ENCODE data around the gene FBXO24.
A peak's percentile ranks its signal among the peaks of the same experiment; 100 is the strongest.
"Not testable (repeated sequence)": the region's sequence is repeated elsewhere in the genome, so short reads cannot be mapped to it uniquely, and the experiment has no call there.

Gene FBXO24, protein sequence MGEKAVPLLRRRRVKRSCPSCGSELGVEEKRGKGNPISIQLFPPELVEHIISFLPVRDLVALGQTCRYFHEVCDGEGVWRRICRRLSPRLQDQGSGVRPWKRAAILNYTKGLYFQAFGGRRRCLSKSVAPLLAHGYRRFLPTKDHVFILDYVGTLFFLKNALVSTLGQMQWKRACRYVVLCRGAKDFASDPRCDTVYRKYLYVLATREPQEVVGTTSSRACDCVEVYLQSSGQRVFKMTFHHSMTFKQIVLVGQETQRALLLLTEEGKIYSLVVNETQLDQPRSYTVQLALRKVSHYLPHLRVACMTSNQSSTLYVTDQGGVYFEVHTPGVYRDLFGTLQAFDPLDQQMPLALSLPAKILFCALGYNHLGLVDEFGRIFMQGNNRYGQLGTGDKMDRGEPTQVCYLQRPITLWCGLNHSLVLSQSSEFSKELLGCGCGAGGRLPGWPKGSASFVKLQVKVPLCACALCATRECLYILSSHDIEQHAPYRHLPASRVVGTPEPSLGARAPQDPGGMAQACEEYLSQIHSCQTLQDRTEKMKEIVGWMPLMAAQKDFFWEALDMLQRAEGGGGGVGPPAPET

DNA sequence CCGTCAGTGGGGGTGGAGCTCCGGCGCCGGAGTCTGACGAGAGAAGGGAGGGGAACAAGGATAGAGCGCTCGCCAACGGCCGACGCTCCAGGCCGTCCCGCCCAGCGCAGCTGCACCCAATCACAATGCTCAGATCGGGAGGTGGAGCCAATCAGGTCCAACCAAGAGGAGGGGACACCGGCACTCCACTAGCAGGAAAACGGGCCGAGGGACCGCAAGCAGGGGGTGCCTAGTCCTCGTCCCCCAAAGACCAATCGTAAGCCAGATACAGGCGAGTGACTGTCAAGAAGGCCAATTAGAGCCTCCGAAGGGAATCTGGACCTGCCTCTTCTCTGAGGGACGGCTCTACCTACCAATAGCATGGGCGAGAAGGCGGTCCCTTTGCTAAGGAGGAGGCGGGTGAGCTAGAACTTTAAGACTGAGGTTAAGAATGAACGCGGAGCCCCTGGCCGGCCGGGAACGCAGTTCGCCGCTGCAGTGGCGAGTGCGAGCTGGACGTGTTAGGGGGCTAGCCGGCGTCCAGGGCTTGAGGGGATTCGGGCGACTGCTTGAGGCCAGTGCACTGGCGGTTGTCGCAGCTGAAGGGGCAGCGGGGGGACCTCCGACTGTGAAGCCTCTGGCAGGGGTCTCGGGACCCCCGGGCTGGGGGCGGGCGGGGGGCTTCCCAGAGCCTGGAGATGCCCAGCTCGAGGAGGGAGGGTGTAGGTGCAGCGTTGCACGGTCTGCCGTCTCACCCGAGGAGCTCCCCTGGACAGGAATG lies at the start of gene FBXO24:
TSS of gene FBXO24 (plus strand) at position 63 of the 760 bp plus-strand sequence. CDS start at position 361, 298 bp downstream.
- peak; percentile 99 for DNase-seq (ENCODE audit: low read depth)
- TF ChIP-seq, protein P1, sequence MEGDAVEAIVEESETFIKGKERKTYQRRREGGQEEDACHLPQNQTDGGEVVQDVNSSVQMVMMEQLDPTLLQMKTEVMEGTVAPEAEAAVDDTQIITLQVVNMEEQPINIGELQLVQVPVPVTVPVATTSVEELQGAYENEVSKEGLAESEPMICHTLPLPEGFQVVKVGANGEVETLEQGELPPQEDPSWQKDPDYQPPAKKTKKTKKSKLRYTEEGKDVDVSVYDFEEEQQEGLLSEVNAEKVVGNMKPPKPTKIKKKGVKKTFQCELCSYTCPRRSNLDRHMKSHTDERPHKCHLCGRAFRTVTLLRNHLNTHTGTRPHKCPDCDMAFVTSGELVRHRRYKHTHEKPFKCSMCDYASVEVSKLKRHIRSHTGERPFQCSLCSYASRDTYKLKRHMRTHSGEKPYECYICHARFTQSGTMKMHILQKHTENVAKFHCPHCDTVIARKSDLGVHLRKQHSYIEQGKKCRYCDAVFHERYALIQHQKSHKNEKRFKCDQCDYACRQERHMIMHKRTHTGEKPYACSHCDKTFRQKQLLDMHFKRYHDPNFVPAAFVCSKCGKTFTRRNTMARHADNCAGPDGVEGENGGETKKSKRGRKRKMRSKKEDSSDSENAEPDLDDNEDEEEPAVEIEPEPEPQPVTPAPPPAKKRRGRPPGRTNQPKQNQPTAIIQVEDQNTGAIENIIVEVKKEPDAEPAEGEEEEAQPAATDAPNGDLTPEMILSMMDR (IDR thresholded peaks at IDR 0.05; ENCODE audit: low read depth, low read length, missing control alignments) = no peak
- peak within 1 kb of the TSS; percentile 89 for H3K4me3 ChIP-seq (ENCODE audit: low read depth, low read length)

DNA sequence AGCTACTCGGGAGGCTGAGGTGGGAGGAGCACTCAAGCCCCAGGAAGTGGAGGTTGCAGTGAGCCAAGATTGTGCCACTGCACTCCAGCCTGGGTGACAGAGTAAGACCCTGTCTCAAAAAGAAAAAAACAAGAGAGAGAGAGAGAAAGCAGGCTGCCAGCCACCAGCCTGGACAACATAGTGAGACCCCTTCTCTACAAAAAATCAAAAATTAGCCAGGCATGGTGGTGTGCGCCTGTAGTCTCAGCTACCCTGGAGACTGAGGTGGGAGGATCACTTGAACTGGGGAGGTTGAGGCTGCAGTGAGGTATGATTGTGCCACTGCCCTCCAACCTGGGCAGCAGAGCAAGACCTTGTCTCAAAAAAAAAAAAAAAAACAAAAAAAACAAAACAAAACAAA lies 49.4 kb upstream of the FBXO24 start:
- H3K4me3 ChIP-seq (ENCODE audit: low read depth, low read length); DNase-seq (ENCODE audit: low read depth): not testable (repeated sequence)

DNA sequence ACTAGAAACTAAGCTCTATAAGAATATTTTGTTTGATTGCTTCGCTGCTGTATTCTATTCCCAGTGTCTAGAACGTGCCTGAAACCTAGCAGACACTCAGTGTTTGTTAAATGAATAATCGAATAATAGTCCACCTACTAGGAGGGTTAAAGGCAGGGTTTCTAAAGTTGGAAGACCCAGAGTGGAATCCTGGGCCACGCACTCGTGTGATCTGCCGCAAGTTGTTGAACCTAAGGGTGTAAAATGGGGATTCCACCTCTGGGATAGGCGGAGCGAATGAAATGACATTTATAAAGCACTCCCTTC lies 47.8 kb upstream of the FBXO24 start:
- no peak for DNase-seq (ENCODE audit: low read depth)
- peak overlapping the region; percentile 54 for H3K4me3 ChIP-seq (ENCODE audit: low read depth, low read length)

DNA sequence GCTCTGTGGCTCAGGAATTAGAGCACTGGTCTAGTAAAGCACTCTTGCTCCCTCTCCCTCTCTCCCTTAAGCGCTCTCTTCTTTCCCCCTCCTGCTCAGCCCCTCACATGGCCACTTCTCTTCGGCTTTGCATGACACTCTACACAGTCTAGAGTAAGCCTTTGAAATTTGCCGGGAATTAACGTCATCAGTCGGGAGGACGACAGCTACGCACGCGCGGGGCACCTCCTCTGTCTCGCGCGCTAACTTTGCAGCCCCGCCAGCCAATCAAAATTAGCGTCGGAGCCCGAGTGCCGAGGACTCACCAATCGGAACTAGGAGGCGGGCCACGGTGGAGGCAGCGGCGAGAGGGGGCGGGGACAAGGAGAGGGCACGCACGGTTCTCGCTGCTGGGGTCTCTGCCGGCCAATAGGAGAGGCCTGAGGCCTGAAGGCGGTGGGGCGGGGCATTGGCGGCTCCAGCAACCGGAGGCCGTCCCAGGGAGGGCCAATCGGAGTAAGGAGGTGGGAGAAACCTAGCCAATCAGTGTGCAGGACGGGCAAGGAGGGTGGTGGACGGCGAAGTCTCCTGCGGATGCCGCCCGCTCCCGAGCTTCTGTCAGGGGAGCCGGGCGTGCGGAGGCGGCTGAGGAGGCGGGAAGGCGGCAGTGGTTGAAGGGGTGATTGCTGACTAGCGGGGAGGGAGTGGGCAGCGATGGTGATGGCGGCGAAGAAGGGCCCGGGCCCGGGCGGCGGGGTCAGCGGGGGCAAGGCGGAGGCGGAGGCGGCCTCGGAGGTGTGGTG lies 47.3 kb upstream of the FBXO24 start, which contains the start of gene AGFG2:
TSS of gene AGFG2 (plus strand) at position 550 of the 782 bp plus-strand sequence. CDS start at position 694, 144 bp downstream.
- DNase-seq (ENCODE audit: low read depth) = peak; percentile 97
- H3K4me3 ChIP-seq (ENCODE audit: low read depth, low read length) = peak within 1 kb of the TSS; percentile 81
- TF ChIP-seq, protein P1 (IDR thresholded peaks at IDR 0.05; ENCODE audit: low read depth, low read length, missing control alignments) = no peak

More for the DNA sequence above, 47.8 kb upstream of the FBXO24 start:
- TF ChIP-seq, protein P1 (IDR thresholded peaks at IDR 0.05; ENCODE audit: low read depth, low read length, missing control alignments) = no peak

DNA sequence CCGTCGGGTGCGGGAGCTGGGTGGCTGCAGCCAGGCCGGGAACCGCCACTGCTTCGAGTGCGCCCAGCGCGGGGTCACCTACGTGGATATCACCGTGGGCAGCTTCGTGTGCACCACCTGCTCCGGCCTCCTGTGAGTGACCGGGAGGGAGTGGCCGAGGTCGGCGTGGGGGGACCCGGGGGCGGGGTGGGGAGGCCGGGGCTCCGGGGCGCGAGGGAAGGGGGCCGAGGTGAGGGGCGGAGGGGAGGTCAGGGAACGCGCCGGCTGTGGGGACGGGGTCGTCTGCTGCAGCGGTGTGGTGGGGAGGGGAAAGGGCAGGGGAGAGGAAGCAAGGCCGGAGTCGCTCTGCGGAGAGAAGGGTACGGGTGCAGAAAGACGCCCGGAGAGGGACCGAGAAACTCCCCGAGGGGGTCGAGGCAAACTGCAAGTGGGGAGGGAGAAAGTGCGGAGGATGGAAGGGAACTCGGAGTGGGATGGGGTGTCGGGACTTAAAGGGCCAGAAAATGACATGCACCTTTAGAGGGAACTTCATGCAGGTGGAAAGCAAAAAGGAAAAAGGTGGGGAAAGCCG lies 46.6 kb upstream of the FBXO24 start:
- DNase-seq (ENCODE audit: low read depth) = no peak
- H3K4me3 ChIP-seq (ENCODE audit: low read depth, low read length) = peak overlapping the region; percentile 81
- TF ChIP-seq, protein P1 (IDR thresholded peaks at IDR 0.05; ENCODE audit: low read depth, low read length, missing control alignments) = no peak

DNA sequence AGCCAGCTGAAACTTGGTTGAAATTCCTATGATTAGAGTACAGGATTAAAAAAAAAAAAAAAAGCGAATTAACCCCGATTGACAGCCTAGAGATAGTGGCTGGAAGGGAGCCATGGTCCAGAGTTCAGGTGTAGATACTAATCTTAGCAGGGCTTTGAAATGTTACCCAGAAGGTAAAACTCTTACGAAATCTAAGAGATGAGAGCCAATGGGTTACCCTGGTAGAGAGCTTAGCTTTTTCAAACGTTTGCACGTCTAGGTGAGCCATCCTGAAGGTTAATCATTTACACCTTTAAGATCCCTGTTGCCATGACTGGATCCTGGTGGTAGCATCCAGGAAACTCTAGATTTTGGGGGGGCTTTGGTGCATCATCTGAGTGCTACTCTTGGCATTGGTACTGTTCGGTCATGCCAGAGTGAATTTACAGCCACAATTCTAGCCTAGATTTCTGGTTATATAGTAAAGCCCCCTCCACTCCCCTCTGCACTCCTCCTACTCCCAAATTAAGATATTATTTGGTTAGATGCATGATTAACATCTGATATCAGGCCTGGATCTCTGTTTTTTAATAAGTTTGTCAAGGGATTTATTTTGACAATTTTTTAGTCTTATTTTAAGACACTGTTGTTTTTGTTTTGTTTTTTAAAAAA lies 45.9 kb upstream of the FBXO24 start:
- no peak for DNase-seq (ENCODE audit: low read depth)
- TF ChIP-seq, protein P1 (IDR thresholded peaks at IDR 0.05; ENCODE audit: low read depth, low read length, missing control alignments) = no peak
- peak overlapping the region; percentile 81 for H3K4me3 ChIP-seq (ENCODE audit: low read depth, low read length)

DNA sequence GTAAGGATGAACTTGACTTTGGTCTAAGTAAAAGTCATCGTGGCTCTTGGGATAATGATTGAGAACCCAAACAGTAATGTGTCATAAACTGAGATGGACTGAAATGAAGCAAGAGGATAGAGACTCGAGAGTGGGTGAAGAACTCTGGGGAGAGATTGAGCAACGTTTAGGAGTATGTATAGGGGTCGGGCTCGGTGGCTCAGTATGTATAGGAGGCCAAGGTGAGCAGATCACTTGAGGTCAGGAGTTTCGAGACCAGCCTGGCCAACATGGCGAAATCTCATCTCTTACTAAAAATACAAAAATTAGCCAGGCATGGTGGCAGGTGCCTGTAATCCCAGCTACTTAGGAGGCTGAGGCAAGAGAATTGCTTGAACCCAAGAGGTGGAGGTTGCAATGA lies 44.8 kb upstream of the FBXO24 start:
- DNase-seq (ENCODE audit: low read depth) = not testable (repeated sequence)
- H3K4me3 ChIP-seq (ENCODE audit: low read depth, low read length) = peak overlapping the region; percentile 17; the same call in 1 of the 2 replicates

Measured in GM12864 (cell line).